Activated naive CD8-positive, alpha-beta T cell (primary cell): ENCODE measurements around the gene STK11IP.

ENCODE experiments used
- H3K27ac Mint-ChIP-seq: one replicate; pipeline ENCODE4 v1.8.0; 2021; ENCODE audit warnings: mixed read lengths
- H3K27me3 Mint-ChIP-seq: one replicate; pipeline ENCODE4 v1.8.0; 2021; ENCODE audit warnings: mixed read lengths
- H3K36me3 Mint-ChIP-seq: one replicate; pipeline ENCODE4 v1.8.0; 2021; ENCODE audit warnings: mixed read lengths
- H3K4me1 Mint-ChIP-seq: one replicate; pipeline ENCODE4 v1.8.0; 2021; ENCODE audit warnings: low read depth, mixed read lengths
- H3K4me3 Mint-ChIP-seq: one replicate; pipeline ENCODE4 v1.8.0; 2021; ENCODE audit warnings: mild to moderate bottlenecking, mixed read lengths
- H3K9me3 Mint-ChIP-seq: one replicate; pipeline ENCODE4 v1.8.0; 2021; ENCODE audit warnings: low read depth, mixed read lengths

The STK11IP gene

GRCh38 chr2:219596954-219597551 is 604 bp upstream of the STK11IP start:
- Mint-ChIP-seq H3K4me3 (peak overlapping the region; percentile 97), H3K4me1 (peaks cover 20% of the 10 kb centered on the region), H3K9me3 (no peaks in the 10 kb centered on the region), H3K36me3 (peaks cover 5% of the 10 kb centered on the region), H3K27ac (peak overlapping the region; percentile 96), H3K27me3 (peaks cover 1% of the 10 kb centered on the region)

GRCh38 chr2:219598308-219599078 is 836 bp downstream of the STK11IP start:
- Mint-ChIP-seq H3K27me3 (peaks cover 1% of the 10 kb centered on the region), H3K4me3 (peak overlapping the region; percentile 97), H3K27ac (peak overlapping the region; percentile 96), H3K4me1 (peaks cover 20% of the 10 kb centered on the region), H3K36me3 (peaks cover 5% of the 10 kb centered on the region), H3K9me3 (no peaks in the 10 kb centered on the region)

DNA sequence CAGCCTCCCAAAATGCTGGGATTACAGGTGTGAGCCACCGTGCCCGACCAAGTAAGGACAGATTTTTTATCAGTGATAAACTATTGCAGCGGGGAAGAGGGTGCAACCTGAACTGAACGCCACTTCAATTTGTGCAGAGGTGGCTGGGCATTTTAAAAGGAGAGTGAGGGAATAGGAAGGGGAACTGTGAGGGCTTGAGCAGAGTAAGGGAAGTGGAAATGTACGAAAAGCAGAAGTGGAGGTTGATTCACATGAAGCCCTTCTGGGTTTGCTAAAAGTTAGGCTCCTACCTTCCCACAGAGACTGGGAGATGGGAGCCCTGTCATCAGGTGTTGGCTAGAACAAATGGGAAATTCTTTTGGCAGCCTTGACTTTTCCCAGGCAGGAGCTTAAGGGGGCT is 6.1 kb downstream of the STK11IP start:
- Mint-ChIP-seq H3K9me3 (no peaks in the 10 kb centered on the region), H3K4me1 (peaks cover 5% of the 10 kb centered on the region), H3K27ac (no peak overlapping the region), H3K27me3 (no peaks in the 10 kb centered on the region), H3K4me3 (no peak overlapping the region), H3K36me3 (peaks cover 10% of the 10 kb centered on the region)

DNA sequence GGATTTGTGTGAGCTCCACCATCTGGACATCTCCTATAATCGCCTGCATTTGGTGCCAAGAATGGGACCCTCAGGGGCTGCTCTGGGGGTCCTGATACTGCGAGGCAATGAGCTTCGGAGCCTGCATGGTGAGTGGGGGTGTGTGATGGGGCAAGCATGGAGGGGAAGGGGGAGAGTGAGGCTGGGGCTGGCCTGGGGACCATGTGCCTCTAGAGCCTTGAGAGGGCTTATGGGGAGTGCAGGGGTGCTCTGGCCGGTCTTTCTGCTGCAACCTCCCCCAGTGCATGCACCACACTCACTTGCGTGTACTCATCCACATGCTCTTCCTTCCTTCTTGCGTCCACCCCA is 7.9 kb downstream of the STK11IP start:
- Mint-ChIP-seq H3K9me3 (no peaks in the 10 kb centered on the region), H3K27me3 (no peaks in the 10 kb centered on the region), H3K4me3 (no peak overlapping the region), H3K27ac (no peak overlapping the region), H3K36me3 (peaks cover 8% of the 10 kb centered on the region), H3K4me1 (no peaks in the 10 kb centered on the region)

DNA sequence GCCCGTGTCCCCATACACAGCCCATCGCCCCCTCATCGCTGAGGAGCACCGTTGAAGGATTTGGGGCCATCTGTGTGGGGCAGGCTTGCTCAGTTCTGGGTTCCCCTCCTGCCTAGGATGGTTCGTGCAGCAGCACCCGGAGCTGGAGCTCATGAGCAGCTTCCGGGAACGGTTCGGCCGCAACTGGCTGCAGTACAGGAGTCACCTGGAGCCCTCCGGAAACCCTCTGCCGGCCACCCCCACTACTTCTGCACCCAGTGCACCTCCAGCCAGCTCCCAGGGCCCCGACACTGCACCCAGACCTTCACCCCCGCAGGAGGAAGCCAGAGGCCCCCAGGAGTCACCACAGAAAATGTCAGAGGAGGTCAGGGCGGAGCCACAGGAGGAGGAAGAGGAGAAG is 10.3 kb downstream of the STK11IP start:
- Mint-ChIP-seq H3K4me1 (peaks cover 10% of the 10 kb centered on the region), H3K9me3 (no peaks in the 10 kb centered on the region), H3K4me3 (no peak overlapping the region), H3K27ac (no peak overlapping the region), H3K36me3 (peaks cover 7% of the 10 kb centered on the region), H3K27me3 (no peaks in the 10 kb centered on the region)

DNA sequence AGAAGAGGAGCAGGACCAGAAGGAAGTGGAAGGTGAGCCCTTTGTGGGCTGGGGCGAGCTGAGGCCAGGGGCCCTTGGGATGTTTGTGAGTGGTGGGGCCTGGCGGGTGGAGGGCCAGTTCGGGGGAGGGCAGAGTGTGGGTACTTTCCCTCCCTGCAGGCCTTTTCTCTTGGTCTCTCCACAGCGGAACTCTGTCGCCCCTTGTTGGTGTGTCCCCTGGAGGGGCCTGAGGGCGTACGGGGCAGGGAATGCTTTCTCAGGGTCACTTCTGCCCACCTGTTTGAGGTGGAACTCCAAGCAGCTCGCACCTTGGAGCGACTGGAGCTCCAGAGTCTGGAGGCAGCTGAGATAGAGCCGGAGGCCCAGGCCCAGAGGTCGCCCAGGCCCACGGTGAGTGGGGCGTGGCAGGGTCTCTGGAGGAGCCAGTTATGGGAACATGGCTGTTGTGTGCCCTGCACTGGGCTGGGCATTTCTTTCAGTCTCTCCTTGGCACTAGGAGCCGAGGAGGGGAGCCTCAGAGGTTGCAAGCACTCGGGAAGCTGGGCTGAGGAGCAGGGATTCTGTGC is 10.8 kb downstream of the STK11IP start:
- H3K27ac Mint-ChIP-seq = no peak overlapping the region
- peaks cover 7% of the 10 kb centered on the region for H3K36me3 Mint-ChIP-seq
- H3K27me3 Mint-ChIP-seq = no peaks in the 10 kb centered on the region
- peaks cover 11% of the 10 kb centered on the region for H3K4me1 Mint-ChIP-seq
- H3K4me3 Mint-ChIP-seq = no peak overlapping the region
- no peaks in the 10 kb centered on the region for H3K9me3 Mint-ChIP-seq

- H3K9me3 Mint-ChIP-seq = no peaks in the 10 kb centered on the region
- peaks cover 11% of the 10 kb centered on the region for H3K4me1 Mint-ChIP-seq
- no peak overlapping the region for H3K27ac Mint-ChIP-seq
- H3K36me3 Mint-ChIP-seq = peaks cover 7% of the 10 kb centered on the region
- H3K27me3 Mint-ChIP-seq = no peaks in the 10 kb centered on the region
- H3K4me3 Mint-ChIP-seq = no peak overlapping the region
These were observed 11.6 kb downstream of the STK11IP start for GRCh38 chr2:219609149-219609750.

GRCh38 chr2:219611306-219611705 is 13.6 kb downstream of the STK11IP start:
- Mint-ChIP-seq H3K4me1 (peaks cover 13% of the 10 kb centered on the region), H3K27me3 (no peaks in the 10 kb centered on the region), H3K27ac (no peak overlapping the region), H3K36me3 (peaks cover 5% of the 10 kb centered on the region), H3K4me3 (no peak overlapping the region), H3K9me3 (no peaks in the 10 kb centered on the region)

- Mint-ChIP-seq H3K9me3 (no peaks in the 10 kb centered on the region), H3K36me3 (peaks cover 5% of the 10 kb centered on the region), H3K4me1 (peaks cover 13% of the 10 kb centered on the region), H3K4me3 (peak overlapping the region; percentile 31), H3K27me3 (no peaks in the 10 kb centered on the region), H3K27ac (peak overlapping the region; percentile 84)
These were observed 14.4 kb downstream of the STK11IP start for GRCh38 chr2:219611866-219612576.

- H3K27ac Mint-ChIP-seq = peak overlapping the region; percentile 84
- no peaks in the 10 kb centered on the region for H3K9me3 Mint-ChIP-seq
- H3K36me3 Mint-ChIP-seq = peaks cover 5% of the 10 kb centered on the region
- H3K4me3 Mint-ChIP-seq = peak overlapping the region; percentile 40
- H3K27me3 Mint-ChIP-seq = no peaks in the 10 kb centered on the region
- peaks cover 13% of the 10 kb centered on the region for H3K4me1 Mint-ChIP-seq
These were observed 15.1 kb downstream of the STK11IP start for GRCh38 chr2:219612577-219613286.

- Mint-ChIP-seq H3K4me3 (no peak overlapping the region), H3K36me3 (peaks cover 5% of the 10 kb centered on the region), H3K27ac (no peak overlapping the region), H3K9me3 (no peaks in the 10 kb centered on the region), H3K27me3 (no peaks in the 10 kb centered on the region), H3K4me1 (peaks cover 13% of the 10 kb centered on the region)
These were observed 15.9 kb downstream of the STK11IP start for GRCh38 chr2:219613461-219614070.

GRCh38 chr2:219614076-219614860 is 16.6 kb downstream of the STK11IP start:
- Mint-ChIP-seq H3K4me3 (no peak overlapping the region), H3K27me3 (no peaks in the 10 kb centered on the region), H3K36me3 (peaks cover 5% of the 10 kb centered on the region), H3K9me3 (no peaks in the 10 kb centered on the region), H3K4me1 (peaks cover 13% of the 10 kb centered on the region), H3K27ac (no peak overlapping the region)

DNA sequence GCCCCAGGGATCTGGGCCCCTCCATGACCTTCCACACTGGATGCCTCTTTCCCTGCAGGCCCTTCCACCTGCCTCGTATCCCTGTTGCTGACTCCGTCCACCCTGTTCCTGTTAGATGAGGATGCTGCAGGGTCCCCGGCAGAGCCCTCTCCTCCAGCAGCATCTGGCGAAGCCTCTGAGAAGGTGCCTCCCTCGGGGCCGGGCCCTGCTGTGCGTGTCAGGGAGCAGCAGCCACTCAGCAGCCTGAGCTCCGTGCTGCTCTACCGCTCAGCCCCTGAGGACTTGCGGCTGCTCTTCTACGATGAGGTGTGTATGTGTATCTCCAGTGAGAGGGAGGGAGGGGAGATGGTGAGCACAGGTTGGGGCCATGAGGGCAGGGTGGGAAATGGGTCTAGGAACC is 17.4 kb downstream of the STK11IP start:
- Mint-ChIP-seq H3K27ac (no peak overlapping the region), H3K4me1 (peaks cover 13% of the 10 kb centered on the region), H3K4me3 (no peak overlapping the region), H3K36me3 (peaks cover 5% of the 10 kb centered on the region), H3K27me3 (no peaks in the 10 kb centered on the region), H3K9me3 (no peaks in the 10 kb centered on the region)
